Skeletal muscle tissue (tissue), 4 donors: ENCODE results near the gene TULP4. TPM values are rescaled to one million over a fixed set of nuclear protein-coding genes. Genes with fewer than 3 reads are reported as not detected.
"Not testable (repeated sequence)": the region's sequence is repeated elsewhere in the genome, so short reads cannot be mapped to it uniquely, and the experiment has no call there.

Experiments
- H3K27ac ChIP-seq: one replicate; pipeline ENCODE4 v1.7.0; 2013; ENCODE audit warnings: mild to moderate bottlenecking, low read depth, low read length, inconsistent platforms
- H3K27me3 ChIP-seq, 3 donors: one replicate each; pipeline ENCODE4 v1.7.0; 2013; ENCODE audit warnings: low read length in 3 of 3; ENCODE audit not compliant: control insufficient read depth in 3 of 3, insufficient read depth in 3 of 3
- H3K36me3 ChIP-seq, 3 donors: one replicate each; pipeline ENCODE4 v1.7.0; 2013; ENCODE audit warnings: low read length in 3 of 3; ENCODE audit not compliant: control insufficient read depth in 3 of 3, insufficient read depth in 3 of 3
- H3K4me1 ChIP-seq, 3 donors: one replicate each; pipeline ENCODE4 v1.7.0; 2013; ENCODE audit warnings: low read length in 3 of 3, mild to moderate bottlenecking in 3 of 3; ENCODE audit not compliant: control insufficient read depth in 3 of 3, insufficient read depth in 3 of 3
- H3K4me3 ChIP-seq, 3 donors: one replicate each; pipeline ENCODE4 v1.7.0; 2013; ENCODE audit warnings: low read length in 3 of 3
- H3K9ac ChIP-seq, 3 donors: one replicate each; pipeline ENCODE4 v1.7.0; 2013; ENCODE audit warnings: low read length in 3 of 3, mild to moderate bottlenecking in 3 of 3, moderate library complexity in 2 of 3, low read depth in 1 of 3
- H3K9me3 ChIP-seq, 3 donors: one replicate each; pipeline ENCODE4 v1.7.0; 2013; ENCODE audit warnings: low read length in 3 of 3; ENCODE audit not compliant: control insufficient read depth in 3 of 3
- total RNA-seq: library from RNA; depleted of rRNA; stranded (reverse); fragments of >200 nt; gene quantifications from one replicate; pipeline ENCODE4 v1.2.3, GENCODE V29; 2014
- donor health status: Osteomylitis.

Gene TULP4
- total RNA-seq, 1 donor from 2014 or later, result 634 TPM

DNA sequence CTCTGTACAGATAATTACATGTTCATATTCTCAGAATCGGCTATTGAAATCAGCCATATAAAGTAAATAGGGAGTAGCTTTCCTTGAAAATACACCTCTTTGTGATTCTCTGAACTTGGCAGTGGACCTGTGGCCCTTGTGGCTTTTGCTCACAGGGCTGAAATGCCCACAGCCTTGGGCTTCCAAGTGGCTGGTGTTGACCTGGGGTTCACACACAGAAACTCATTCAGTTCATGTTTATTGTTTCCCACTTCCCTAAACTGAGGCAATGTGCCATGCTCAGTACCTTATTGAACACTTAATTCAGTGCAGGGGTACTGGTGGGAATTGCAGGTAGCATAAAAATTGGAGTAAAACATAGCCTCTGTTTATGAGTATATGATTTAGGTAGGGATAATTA lies 19.1 kb upstream of the TULP4 start:
- no peak overlapping the region for H3K9ac ChIP-seq
- no peak overlapping the region for H3K27ac ChIP-seq
- no peaks in the 10 kb centered on the region for H3K4me1 ChIP-seq
- H3K27me3 ChIP-seq, result no peaks in the 10 kb centered on the region
- H3K36me3 ChIP-seq, result no peaks in the 10 kb centered on the region
- H3K4me3 ChIP-seq, result no peak overlapping the region
- H3K9me3 ChIP-seq, result peaks cover 0 to 3% (median 0%) of the 10 kb centered on the region in 3 donors

DNA sequence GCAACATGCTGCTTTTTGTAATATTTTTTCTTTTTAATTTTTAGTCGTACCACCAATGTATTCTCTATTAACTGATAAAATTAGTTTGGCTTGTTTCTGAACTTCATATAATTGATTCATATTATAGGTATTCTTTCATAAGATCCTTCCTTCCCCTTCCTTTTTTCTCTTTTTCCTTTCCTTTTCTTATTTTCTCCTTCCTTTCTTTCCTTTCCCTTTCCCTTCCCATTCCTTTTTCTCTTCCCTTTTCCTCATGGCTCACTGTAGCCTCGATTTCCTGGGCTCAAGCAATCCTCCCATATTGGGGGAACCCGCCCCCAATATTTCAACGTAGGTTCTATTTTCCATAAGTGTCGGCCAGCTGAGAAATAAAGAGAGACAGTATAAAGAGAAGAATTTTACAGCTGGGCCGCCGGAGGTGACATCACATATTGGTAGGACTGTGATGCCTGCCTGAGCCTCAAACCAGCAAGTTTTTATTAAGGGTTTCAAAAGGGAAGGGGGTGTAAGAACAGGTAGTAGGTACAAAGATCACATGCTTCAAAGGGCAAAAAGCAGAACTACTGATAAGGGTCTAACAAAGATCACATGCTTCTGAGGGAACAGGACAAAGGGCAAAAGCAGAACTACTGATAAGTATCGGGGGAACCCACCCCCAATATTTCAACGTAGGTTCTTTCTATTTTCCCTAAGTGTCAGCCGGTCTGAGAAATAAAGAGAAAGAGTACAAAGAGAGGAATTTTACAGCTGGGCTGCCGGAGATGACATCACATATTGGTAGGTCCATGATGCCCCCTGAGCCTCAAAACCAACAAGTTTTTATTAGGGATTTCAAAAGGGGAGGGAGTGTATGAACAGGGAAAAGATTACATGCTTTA lies 16.1 kb upstream of the TULP4 start:
- H3K9ac ChIP-seq, result not testable (repeated sequence)

DNA sequence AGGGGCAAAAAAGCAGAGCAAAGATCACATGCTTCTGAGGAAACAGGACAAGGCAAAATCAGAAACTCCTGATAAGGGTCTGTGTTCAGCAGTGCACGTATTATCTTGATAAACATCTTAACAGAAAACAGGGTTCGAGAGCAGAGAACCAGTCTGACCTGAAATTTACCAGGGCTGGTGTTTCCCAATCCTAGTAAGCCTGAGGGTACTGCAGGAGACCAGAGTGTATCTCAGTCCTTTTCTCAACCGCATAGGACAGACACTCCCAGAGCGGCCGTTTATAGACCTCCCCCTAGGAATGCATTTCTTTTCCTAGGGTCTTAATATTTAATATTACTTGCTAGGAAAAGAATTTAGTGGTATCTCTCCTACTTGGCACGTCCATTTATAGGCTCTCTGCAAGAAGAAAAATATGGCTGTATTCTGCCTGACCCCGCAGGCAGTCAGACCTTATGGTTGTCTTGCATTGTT lies 15.4 kb upstream of the TULP4 start:
- not testable (repeated sequence) for H3K4me1 ChIP-seq, H3K4me3 ChIP-seq, H3K36me3 ChIP-seq, H3K9me3 ChIP-seq, H3K9ac ChIP-seq, H3K27ac ChIP-seq, H3K27me3 ChIP-seq

More for the DNA sequence above, 16.1 kb upstream of the TULP4 start:
- H3K4me3 ChIP-seq, H3K36me3 ChIP-seq, H3K27me3 ChIP-seq, H3K27ac ChIP-seq, H3K4me1 ChIP-seq, H3K9me3 ChIP-seq: not testable (repeated sequence)

DNA sequence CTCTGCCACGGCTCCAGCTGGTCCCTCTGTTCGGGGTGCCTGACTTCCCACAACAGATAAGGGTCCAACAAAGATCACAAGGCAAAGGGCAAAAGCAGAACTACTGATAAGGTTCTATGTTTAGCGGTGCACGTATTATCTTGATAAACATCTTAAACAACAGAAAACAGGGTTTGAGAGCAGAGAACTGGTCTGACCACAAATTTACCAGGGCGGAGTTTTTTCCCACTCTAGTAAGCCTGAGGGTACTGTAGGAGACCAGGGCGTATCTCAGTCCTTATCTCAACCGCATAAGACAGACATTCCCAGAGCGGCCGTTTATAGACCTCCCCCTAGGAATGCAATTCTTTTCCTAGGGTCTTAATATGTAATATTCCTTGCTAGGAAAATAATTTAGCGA lies 14.6 kb upstream of the TULP4 start:
- H3K27me3 ChIP-seq, H3K9ac ChIP-seq, H3K36me3 ChIP-seq, H3K9me3 ChIP-seq, H3K27ac ChIP-seq, H3K4me3 ChIP-seq, H3K4me1 ChIP-seq: not testable (repeated sequence)

DNA sequence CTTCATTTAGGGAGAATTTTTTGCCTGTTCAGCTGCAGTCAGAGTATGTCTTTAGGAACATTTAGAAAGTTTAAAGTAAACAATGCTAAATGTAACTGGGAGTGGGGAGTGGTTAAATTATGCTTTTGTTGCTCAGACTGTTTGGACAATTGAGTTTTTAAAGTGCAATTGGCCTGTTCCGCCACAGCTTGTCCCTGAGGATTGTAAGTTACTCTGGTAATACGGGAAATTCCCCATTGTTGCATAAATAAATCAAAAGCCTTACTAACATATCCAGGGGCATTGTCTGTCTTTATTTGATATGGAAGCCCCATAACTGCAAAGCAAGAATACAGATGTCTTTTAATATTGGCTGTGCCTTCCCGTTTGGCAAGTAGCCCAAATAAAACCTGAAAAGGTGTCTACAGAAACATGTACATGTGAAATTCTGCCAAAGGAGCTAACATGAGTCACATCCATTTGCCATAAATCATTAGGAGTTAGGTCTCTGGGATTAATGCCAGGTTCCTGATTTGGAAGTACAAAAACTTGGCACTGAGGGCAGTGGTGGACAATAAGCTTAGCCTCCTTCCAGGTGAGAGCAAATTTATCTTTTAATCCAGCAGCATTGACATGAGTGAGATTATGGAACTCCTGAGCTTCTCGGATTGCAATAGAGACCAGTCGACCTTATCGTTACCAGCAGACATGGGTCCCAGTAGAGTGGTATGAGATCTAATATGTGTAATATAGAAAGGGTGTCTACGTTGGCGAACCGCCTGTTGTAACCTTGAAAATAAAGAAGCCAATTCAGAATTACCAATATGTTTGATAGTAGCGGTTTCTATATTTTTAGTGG lies 11.7 kb upstream of the TULP4 start:
- H3K4me1 ChIP-seq, H3K36me3 ChIP-seq, H3K9ac ChIP-seq, H3K27me3 ChIP-seq, H3K27ac ChIP-seq, H3K9me3 ChIP-seq, H3K4me3 ChIP-seq: not testable (repeated sequence)

DNA sequence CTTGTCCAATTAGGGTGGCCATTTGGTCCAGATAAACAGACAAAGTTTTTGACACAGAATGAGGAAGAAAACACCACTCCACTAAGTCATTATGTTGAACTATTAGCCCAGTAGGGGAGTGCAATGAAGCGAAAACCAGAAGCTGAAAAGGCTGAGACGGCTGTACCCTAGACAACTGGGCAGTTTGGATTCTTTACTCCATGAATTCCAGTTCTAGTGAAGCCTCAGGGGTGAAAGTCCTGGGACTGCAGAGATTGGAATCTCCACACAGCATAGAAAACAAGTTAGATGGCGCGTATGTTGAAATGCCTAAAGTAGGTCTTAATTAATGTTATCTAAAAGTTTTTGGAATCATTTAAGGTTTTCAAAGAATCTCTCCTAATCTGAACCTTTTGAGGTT lies 10.7 kb upstream of the TULP4 start:
- H3K4me1 ChIP-seq, H3K9ac ChIP-seq, H3K4me3 ChIP-seq, H3K36me3 ChIP-seq, H3K27ac ChIP-seq, H3K27me3 ChIP-seq, H3K9me3 ChIP-seq: not testable (repeated sequence)

DNA sequence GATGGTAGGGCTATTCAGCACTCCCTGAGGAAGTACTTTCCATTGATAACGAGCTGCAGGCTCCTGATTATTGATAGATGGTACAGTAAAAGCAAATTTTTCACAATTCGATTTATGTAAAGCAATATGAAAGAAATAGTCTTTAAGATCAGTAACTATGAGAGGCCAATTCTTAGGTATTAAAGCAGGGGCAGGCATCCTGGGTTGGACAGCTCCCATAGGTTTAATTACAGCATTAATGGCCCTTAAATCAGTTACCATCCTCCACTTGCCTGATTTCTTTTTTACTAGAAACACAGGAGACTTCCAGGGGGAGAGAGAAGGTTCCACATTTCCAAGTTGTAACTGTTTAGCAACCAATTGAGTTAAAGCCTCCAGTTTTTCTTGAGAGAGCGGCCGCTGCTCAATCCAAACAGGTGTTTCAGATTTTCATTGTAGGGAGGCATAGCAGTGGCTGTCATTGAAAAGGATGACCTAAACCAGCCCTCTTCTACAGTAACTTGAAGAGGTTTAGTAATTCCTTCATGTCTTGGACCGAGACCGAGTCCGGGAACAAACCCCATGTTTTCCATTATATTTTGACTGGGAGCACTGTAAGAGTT lies 10.0 kb upstream of the TULP4 start:
- H3K27me3 ChIP-seq, H3K4me1 ChIP-seq, H3K9me3 ChIP-seq, H3K4me3 ChIP-seq, H3K27ac ChIP-seq, H3K36me3 ChIP-seq, H3K9ac ChIP-seq: not testable (repeated sequence)

DNA sequence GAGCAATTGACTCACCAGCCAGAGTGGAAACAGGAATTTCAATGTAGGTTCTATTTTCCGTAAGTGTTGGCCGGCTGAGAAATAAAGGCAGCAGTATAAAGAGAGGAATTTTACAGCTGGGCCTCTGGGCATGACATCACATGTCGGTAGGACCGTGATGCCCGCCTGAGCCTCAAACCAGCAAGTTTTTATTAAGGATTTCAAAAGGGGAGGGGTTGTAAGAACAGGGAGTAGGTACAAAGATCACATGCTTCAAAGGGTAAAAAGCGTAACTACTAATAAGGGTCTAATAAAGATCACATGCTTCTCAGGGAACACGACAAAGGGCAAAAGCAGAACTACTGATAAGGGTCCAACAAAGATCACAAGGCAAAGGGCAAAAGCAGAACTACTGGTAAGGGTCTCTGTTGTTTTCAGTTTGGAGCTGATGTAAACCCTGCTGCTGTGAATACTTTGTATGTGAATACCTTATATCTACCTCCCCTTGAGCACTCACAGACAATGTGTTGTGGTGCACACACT lies 9.0 kb upstream of the TULP4 start:
- Histone ChIP-seq H3K27ac (no peak overlapping the region), H3K9ac (no peak overlapping the region), H3K27me3 (no peaks in the 10 kb centered on the region), H3K9me3 (no peaks in the 10 kb centered on the region), H3K36me3 (no peaks in the 10 kb centered on the region), H3K4me1 (no peaks in the 10 kb centered on the region), H3K4me3 (no peak overlapping the region)

DNA sequence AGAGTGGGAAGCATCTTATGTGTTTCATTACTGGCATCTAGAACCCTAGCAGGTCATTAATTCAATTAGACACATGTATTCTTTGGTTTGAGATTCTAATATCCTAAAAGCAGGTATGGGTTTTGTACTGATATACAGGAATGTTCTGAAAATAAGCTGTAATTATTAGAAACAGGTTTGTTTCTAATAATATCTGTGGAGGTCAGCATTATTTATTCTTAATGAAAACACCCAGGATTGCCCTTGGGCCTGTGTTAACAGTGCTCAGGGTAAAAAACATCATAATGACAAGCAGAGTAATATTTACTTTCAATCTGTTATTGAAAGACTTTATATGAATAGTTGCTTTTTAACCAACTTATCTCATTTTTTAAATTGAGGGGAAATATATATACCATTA lies 8.0 kb upstream of the TULP4 start:
- no peak overlapping the region for H3K27ac ChIP-seq
- no peaks in the 10 kb centered on the region for H3K36me3 ChIP-seq
- no peaks in the 10 kb centered on the region for H3K9me3 ChIP-seq
- no peaks in the 10 kb centered on the region for H3K27me3 ChIP-seq
- H3K4me3 ChIP-seq, result no peak overlapping the region
- no peaks in the 10 kb centered on the region for H3K4me1 ChIP-seq
- H3K9ac ChIP-seq, result no peak overlapping the region

DNA sequence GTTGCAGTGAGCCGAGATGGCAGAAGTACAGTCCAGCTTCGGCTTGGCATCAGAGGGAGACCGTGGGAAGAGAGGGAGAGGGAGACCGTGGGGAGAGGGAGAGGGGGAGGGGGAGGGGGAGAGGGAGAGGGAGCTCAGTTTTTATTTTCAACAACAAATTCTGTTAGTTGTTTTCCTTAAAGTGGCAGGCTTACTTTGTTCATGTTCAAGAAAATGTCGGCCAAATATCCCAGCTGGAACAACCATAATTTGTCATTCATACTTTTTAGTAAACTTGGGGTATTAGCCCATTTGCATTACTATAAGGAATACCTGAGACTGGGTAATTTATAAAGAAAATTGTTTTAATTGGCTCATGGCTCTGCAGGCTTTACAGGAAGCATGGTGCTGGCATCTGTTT lies 2.5 kb upstream of the TULP4 start:
- H3K27ac ChIP-seq, result no peak overlapping the region
- no peaks in the 10 kb centered on the region for H3K9me3 ChIP-seq
- no peak overlapping the region for H3K9ac ChIP-seq
- H3K36me3 ChIP-seq, result peaks cover 0 to 11% (median 0%) of the 10 kb centered on the region in 3 donors
- H3K4me1 ChIP-seq, result no peaks in the 10 kb centered on the region
- H3K27me3 ChIP-seq, result no peaks in the 10 kb centered on the region
- H3K4me3 ChIP-seq, result no peak overlapping the region
